Fibroblast of skin of left biceps (primary cell): ENCODE measurements around the gene NDUFS6.

ENCODE experiments used
- DNase-seq, 2 experiments: peaks; one replicate each; pipeline ENCODE4 v3.0.0-alpha.2; 2013; ENCODE audit warnings: low read depth in 2 of 2

The NDUFS6 gene

DNA sequence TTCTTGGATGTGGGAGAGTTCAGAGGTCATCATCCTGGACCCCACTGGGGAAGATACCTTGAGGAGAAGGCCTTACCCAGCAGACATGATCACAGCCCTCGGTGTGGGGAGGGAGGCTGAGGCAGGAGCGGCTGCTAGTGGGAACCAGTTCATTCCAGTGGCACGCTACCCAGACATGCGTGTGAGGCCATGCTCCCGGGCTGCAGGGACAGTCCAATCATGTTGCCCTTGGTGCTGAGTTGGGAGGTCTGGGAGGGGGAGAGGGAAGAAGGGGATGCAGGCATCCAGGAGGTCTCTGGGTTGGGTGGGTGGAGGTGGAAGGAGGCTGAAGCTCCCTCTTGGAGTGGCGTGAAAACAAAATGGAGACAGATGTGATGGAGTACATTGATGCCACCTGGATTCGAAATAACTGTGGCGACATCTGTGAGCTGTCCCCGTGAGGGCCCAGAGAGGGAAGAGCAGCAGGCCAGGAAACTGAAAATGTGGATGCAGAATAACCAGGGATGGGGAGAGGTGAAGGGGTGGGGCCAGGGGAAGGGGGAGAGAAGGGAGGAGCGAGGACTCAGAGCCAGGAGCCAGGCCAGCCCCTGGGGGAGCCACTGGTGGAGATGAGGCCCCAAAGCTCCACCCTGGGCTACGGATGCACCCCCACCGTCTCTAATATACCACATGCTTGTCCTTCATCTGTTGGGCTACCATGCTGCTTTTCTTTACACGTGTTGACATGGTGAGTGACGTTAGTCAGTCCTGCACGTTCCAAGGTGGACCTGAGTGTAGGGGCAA, 16.2 kb downstream of the NDUFS6 start:
- DNase-seq, result no peak

DNA sequence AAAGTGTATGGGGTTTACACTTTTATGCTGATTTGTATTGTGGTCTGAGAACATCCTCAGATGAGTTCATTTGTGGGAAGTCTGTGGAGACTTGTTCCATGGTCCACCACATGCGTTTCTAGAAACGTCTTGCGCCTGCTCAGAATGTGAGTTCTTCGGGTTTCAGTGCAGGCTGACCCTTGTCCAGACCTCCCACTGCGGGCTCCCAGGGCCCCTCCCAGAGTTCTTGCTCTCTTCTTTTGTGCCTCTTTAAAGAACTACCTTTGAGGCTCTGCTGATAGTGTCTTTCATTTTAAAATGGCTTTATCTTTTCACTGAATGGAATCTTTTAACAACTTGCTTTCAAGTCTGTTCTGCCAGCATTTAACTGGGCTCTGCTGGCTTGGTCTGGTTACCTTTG, 17.6 kb downstream of the NDUFS6 start:
- no peak for DNase-seq

DNA sequence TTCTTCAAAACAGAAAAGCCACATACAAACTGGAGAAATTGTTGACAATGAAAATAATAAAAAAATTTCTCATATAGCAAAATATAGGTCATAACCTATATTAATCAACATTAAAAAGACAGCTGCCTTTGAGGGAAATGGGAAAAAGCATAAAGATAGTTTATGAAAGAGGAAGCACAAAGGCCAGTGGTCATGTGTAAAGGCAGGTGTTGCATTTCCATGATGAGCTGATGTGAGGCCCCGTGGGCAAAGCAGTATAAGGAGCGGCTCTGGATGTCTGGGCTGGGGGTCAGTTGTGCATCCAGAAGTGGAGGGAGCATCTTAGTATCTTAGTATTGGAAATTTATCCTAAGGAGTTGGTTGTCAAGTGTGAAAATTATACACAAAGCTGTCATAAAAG, 18.3 kb downstream of the NDUFS6 start:
- DNase-seq, result no peak

DNA sequence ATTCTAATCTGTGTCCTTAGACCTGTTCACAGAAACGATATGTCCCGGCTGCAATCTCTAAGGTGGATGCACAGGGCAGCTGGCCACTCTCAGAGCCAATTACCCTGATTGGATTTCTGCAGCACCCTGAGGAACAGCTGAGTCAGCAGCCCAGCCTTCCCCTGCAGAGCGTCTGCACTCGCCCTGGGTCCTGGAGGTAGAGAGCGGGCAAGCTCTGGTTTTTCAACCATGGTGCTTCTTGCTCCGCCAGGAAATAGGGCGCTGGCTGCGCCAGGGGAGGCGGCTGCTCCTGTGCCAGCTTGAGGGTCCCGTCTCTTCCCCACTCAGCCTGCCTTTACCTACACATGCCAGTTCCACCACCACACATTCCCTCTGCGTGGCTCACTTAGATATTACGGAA, 19.2 kb downstream of the NDUFS6 start:
- DNase-seq, result no peak

DNA sequence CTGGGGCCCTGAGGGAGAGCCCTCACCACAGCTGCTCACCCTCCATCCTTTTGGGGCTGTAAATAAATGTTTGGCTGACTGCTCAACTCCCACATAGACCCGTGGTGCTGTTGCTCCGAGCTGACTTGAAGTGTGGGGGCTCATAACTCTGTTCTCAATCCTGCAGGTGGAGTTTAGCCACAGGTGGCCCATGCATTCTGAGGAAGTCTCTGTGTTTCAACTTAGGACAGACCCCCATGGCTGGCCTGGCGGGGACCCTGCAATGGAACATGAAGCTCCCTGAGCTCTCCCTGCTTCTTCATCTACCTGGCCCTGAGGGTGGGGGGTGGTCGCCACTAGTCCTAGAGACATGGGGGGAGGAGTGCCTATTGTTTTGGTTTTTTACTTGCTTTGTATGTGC, 19.7 kb downstream of the NDUFS6 start:
- DNase-seq, result no peak

DNA sequence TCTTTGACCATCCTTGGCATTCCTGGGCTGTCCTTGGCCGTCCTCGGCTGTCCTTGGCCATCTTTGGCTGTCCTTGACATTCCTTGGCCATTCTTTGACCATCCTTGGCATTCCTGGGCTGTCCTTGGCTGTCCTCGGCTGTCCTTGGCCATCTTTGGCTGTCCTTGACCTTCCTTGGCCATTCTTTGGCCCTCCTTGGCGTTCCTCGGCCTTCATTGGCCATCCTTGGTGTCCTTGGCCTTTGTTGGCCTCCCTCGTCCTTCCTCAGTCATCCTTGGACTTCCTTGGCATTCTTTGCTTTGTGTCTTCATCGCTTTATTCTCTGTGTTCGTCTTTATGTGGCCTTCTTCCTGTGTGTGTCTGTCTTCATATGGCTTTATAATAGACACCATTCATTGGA, 20.7 kb downstream of the NDUFS6 start:
- DNase-seq, result no peak

DNA sequence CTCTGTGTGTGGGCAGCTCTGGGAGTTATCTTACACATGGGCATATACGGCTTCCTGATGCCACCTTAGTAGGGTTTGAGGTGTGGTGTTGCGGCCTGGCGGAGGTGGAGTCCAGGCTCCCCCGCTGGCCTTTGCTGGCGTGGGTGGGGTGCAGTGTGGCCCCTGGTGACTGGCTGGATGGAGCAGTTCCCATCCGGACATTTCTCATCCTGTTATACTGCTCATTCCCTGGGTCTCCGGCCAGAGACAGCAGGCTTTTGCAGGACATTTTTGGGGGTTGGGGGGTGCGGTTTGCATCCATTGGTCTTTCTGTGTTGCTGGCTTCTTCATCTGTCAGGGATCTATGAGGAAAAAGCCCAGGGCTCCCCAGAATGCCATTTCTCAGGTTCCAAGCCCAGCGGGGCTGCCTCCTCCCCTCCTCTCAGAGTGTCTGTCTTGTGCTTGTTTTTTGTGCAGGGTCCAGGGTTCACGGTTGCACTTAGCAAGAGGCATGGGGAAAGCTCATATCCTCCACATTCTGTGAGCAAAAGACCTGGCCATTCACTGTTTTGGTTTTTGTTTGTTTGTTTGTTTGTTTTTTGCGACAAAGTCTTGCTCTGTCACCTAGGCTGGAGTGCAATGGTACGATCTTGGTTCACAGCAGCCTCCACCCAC, 22.3 kb downstream of the NDUFS6 start:
- DNase-seq, result no peak

DNA sequence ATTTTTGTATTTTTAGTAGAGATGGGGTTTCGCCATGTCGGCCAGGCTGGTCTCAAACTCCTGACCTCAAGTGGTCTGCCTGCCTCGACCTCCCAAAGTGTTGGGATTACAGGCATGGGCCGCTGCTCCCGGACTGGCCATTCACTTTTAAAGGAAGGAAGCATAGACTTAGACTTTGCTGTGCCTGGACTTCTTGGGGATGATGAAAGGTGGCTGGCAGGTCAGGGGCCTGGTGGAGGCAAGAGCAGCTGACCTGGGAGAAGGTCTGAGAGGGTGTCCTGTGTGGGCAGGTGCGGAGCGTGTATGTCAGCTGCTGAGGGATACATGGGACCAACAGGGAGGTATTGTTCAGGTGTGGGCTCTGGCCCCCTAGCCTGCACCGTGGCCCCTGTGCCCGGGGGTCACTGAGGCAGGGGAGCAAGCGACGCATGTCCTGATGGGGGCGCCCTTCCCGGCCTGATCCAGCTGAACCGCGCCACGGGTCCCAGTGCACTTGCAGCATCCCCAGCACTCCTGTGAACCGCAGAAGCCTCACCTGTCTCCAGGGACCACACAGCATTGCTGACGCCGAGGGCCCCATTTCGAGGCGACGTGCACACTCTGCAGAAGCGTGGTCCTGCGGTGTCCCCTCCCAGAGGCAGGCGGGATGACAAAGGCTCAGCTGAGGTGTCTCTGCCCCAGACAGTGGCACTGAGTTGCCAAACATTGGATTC, 23.1 kb downstream of the NDUFS6 start:
- DNase-seq, result no peak

DNA sequence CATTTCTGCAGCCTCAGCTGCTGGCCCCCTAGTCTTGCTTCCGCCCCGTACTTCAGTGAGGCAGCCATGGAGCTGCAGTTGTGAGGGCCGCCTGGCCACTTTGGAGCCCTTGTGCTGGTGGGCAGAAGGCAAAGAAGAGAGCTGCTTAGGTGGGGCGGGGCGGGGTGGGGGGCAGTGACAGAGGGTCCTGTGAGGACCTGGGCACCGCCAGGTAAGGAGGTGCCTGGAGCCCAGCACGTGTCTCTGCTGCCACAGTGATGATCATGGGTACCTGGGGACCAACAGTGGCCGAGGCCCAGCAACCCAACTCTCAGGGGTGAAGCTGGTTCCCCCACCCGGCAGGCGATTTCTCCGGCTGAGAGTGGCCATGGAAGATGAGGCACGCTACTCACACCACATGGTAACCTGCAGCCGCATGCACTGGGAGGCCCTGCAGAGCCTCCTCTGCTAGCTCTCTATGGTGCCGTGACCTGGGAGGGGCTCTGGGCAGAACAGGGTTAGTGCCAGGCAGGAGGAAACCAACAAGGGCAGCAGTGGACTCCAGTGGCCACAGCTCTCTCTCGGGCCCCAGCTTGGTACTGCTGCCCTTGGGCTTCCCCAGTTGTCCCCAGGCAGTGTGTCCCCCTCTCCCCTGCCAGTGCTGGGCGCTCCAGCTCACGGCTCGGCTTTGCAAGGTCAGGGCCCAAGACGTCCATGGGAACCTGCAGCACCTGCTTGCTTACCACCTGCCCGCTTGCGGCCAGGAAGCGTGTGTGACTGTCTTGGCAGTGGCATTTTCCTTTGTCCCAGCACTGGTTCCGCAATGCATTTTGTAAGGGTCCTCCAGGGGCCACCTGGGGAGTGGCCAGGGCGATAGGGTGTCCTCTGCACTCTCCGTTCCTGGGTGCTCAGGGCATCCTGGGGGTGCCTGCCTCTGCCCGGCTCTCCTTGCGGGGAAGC, 24.0 kb downstream of the NDUFS6 start:
- DNase-seq, result no peak

DNA sequence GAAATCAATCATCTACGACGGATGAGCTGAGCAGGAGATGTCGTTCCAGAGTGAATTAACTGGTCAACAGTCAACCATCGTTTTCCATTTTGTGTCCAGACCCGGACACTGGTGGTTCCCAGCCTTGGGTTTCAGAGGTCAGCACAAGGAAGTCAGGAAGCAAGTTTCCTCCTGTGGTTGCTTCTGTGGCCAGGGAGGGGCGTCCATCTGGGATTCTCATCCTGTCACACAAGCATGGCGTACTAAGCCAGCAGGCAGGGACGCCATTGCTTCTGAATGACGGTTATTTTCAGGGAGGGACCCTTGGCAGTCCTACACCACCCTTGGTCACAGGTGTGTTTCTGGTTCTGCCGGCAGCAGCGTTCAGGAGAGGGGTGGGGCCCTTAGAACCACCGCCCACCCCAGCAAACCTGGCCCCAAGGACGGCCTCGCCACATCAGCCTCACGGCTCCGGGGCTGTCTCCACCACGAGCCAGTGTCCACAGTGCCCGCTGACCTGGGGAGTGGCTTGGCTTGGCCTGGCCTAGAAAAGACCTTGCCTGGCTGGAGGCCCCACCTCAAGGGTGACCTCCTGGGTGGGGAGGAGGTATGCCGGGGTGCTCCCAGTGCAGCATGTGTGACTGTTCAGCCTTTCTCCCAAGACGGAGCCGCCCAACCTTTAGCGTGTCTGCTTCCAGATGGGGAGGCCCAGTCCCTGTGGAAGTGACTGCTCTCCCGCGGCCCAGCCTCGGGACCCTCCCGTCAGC, 25.2 kb downstream of the NDUFS6 start:
- DNase-seq, result no peak

DNA sequence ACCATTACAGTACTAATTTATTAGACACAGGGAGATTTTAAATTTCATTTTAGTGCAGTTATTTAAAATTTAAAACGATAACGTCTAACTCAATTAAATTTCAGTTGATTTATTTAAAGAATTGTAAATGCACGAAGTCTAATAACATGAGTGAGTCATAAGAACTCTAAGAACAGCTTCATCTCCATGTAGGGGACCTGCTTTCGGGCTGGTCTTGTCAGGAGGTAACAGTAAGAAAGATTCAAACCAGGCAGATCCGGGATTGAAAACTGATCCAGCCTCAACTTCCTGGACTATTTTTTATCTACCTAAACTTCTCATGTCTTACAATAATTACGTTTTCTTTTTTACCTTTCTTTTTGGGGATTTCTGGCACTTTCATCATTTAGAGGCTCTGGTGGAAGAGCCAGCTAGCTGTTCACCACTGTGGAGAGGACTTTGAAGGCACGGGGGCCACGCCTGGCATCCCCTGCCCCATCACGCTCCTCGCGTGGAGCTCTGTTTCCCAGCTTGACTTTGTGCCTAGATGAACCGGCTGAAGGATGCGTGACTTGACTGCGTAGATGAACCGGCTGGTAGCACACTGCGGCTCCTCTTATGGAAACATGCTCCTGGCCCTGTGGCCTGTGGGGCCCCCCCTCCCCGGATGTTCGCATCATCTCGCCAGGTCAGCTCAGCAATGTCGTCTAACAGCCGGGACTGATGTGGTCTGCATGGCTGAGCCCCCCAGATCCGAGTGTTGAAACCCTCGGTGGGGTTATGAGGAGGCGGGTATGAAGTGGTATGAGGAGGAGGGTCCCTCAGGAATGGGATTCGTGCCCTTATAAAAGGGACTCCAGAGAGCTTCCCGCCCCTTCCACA, 26.0 kb downstream of the NDUFS6 start:
- DNase-seq, result no peak

DNA sequence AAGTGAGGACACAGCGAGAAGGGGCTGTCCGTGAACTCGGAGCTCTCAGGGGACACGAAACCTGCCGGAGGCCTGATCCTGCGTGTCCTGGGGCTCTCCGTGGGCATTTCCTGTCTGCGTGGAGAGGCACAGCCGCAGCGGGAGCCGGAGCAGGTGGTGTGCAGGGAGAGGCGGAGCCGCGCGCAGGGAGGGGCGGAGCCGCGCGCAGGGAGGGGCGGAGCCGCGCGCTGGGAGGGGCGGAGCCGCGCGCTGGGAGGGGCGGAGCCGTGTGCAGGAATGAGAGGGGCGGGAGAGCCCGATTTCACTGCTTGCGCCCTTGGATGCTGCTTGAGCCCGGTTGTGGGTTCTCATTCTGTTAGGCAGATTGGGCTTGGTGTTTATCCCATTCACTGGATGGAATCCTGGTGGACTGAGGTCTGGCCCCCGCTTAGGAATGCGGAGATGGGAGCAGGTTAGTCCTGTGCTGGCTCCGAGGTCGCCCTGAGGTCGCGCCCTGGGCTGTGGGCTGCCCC, 26.7 kb downstream of the NDUFS6 start:
- DNase-seq, result no peak

DNA sequence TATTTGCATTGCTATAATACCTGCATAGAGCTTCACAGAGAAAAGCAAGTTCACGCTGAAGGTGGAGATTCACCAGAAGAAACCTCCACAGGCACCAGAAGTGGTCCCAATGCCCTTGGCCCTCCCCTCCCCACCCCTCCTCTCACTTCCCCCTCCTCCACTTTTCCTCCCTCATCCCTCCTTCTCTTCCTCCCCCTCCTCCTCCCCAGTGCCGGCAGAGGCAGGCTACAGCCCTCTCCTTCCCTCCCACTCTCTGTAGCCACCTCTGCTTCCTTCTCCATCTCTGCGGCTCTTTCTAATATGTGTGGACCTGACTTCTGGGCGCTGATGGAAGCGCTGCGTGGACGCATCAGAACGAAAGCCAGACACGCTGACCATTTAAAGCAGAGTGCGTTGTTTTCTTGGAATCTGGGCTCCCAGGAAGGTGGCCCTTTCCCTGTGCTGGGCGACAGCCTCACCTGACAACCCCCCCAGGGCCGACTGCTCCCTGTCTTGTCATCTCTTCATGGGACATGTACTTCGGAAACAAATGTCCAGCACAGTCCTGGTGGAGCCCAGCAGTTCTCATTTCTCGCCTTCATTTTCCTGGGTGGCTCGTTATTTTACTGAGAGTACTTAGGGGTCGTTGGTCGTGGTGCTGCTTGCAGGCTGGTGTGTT, 29.5 kb downstream of the NDUFS6 start:
- DNase-seq, result no peak

DNA sequence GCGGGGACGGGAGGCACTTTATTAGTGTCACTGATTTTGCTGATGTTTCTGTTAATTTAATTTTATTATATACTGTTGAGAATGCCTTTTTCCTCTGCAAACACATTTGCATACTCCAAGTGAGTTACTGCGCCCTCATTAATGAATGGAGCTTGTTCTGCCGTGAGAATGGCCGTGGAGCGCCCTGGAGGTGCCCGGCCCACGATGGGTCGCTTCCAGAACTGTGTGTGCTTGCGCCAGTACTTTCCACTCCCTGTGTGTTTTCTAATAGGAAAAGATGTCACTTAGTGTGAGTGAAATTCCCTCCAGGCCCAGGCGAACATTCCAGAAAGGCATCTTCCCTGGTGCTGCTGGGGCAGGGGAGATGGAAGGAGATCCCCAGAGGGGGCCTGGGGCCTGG, 30.1 kb downstream of the NDUFS6 start:
- no peak for DNase-seq

DNA sequence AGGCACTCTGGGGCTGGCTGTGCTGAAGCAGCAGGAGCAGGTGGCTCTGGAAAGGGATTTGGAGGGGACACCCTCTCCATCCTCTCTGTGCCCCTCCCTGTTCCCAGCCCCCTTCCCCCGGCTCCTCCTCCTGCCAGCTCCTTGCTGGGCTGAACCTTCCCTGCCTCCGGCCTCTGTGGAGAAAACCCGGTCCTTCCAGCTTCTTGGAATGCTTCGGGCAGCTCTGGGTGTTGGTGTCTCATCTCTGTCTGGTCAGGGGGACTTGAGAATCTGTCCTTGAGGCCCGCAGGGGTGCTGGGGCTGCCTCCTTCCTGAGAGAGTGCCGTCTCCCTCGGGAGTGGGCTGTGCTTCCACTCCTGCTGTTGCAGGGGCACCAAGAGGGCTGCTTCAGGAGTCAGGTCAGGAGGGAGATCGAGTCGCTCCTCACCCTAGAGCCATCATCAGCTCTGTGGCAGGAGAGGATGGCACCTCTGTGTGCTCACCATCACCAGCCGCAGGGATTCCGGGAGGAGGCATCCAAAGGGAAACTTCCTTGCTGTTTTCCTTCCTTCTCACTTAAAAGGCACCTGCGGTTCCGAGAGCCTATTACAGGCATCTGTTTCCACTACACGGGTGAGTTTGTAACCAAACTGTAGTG, 30.6 kb downstream of the NDUFS6 start:
- no peak for DNase-seq

DNA sequence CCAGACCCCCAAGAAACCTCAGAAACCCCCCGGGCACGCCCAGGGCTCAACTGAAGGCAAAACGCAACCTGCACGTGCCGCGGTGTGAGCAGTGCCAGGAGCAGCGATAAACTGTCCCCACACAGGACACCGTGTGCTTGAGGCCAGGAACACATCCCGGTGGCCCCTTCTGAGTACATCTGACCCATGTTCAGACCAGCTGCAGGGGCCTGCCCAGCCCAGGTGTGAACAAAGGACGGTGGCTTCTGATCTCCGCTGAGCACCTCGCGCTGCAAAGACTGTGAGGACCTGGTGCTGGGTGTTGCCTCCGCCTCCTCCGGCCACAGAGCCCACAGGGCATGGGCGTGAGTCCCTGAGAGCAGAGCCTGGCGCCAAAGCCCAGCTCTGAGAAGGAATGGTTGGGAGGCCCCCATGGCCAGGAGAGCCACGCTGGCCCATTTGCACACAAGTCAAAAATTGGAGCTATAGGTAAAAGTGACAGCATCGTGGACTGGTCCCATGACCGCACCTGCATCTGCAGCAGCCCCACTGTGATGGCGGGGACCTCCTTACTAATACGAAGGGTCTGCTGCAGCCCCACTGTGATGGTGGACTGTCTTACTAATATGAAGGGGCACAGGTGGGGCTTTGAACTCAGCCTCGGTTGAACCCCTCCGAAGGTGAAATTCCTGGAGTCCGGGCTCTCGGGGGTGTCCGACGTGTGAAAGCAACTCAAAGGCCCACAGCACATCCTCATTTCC, 31.5 kb downstream of the NDUFS6 start:
- no peak for DNase-seq

DNA sequence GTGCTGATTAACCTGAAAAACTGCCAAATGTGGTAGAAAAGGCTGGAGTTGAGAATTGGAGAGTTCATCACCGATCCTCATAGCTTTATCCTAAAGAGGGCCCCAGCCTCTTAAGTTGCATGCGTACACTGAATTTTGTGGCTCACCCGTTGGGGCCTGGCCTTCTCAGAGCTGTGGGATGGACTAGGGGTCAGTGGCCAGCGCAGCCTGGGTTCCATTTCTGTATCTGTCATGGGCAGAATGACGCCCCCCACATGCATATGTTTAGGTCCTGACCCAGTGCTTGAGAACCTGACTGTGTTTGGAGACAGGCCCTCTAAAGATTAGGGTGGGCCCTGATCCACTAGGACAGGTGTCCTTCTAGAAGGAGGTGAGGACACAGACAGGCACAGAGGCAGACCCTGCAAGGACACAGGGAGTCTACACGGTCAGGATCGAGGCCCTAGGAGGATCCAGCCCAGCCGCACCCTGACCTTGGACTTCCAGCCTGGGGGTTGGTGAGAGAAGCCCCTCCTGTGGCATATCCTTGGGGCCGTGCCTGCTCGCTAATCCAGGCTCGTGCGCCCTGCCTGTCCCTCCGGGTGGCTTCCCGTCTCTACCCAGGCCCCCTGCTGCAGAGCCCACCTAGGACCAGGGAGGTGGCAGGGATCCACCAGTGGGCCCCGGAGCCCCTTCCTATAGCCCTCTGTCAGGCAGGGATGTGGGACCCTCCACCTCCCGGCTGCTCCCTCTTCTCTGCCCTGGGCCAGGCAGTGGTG, 32.2 kb downstream of the NDUFS6 start:
- DNase-seq, result no peak
